ENCODE results near the gene GATA2.

DNA sequence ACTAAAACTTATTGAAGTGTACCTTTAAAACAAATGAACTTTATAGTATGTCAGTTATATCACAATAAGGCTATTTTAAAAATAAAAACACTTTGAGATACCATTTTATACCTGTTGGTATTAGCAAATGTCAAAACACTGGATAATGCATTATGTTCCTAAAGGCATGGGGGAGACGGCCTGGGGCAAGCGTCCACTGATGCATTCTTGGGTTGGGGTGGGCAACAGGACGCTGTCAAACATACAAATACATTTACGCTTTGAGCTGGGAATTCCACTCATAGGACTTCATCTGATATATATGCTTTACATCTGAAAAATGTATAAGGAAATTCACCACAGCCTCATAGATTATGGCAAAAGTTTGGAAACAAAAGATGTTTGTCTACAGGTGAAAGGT lies 7.6 kb upstream of the GATA2 start:
- no peak for TF ChIP-seq POLR2AphosphoS5 (IDR thresholded peaks at IDR 0.05; ENCODE audit: low read depth)
- TF ChIP-seq, protein P1, sequence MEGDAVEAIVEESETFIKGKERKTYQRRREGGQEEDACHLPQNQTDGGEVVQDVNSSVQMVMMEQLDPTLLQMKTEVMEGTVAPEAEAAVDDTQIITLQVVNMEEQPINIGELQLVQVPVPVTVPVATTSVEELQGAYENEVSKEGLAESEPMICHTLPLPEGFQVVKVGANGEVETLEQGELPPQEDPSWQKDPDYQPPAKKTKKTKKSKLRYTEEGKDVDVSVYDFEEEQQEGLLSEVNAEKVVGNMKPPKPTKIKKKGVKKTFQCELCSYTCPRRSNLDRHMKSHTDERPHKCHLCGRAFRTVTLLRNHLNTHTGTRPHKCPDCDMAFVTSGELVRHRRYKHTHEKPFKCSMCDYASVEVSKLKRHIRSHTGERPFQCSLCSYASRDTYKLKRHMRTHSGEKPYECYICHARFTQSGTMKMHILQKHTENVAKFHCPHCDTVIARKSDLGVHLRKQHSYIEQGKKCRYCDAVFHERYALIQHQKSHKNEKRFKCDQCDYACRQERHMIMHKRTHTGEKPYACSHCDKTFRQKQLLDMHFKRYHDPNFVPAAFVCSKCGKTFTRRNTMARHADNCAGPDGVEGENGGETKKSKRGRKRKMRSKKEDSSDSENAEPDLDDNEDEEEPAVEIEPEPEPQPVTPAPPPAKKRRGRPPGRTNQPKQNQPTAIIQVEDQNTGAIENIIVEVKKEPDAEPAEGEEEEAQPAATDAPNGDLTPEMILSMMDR (IDR thresholded peaks at IDR 0.05; ENCODE audit: insufficient read depth, low read length), result no peak
